Mucosa of stomach (tissue), 1 donor: ENCODE results near the gene DLGAP4.

ENCODE experiments used
- H3K27me3 ChIP-seq: one replicate; pipeline ENCODE4 v1.7.0; 2013; ENCODE audit warnings: mild to moderate bottlenecking, low read length; ENCODE audit not compliant: control insufficient read depth, insufficient read depth
- H3K36me3 ChIP-seq: one replicate; pipeline ENCODE4 v1.7.0; 2013; ENCODE audit warnings: low read length; ENCODE audit not compliant: control insufficient read depth, insufficient read depth
- H3K4me1 ChIP-seq: one replicate; pipeline ENCODE4 v1.7.0; 2013; ENCODE audit warnings: mild to moderate bottlenecking, low read length; ENCODE audit not compliant: control insufficient read depth, insufficient read depth
- H3K4me3 ChIP-seq: one replicate; pipeline ENCODE4 v1.7.0; 2013; ENCODE audit warnings: low read length
- H3K9ac ChIP-seq: one replicate; pipeline ENCODE4 v1.7.0; 2013; ENCODE audit warnings: mild to moderate bottlenecking, low read length, moderate library complexity
- H3K9me3 ChIP-seq: one replicate; pipeline ENCODE4 v1.7.0; 2013; ENCODE audit warnings: mild to moderate bottlenecking, low read length, moderate library complexity; ENCODE audit not compliant: control insufficient read depth
- donor health status: Pancreatic carcinoma.

The DLGAP4 gene

DNA sequence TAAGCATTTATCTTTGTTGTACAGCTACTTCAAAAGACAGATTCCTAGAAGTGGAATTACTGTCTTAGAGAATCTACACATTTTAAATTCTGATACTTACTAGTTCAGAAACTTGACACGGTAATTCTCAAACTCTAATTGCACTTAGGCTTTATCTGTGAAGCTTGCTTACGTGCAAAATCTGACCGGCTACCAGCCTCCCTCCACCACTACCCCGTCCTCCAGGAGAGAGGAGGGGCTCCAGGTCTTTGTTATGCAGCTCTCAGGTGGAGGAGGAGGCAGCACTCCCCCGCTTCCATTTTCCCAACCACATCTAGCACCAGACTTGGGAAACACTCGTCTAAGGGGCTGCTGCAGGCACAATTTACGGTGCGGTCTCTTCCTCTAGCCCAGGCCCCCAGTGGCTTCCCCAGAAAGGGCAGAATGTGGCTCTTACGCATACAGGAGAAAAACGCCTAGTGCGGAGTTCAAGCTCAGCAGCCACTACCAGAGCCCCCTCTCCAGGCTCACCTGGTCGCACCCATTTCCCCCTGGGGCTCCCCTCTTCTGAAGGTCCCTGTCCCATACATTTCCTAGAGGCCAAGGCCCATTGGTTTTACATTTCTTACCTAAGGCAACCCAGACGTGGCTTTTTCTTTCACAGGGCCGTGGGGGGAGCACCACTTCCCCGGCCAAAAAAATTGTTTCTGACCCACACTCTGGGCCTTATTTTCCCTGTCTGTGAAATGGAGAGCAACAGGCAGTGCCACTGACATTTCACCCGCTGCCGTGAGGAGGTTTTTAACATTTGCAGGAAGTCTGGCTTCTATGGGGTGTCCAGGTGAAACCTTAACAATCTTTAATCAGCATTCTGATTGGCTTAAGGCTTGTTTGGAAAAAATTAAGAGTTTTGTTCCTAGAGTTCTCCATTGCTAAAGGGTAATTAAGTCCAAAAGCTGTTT is 265.7 kb downstream of the DLGAP4 start:
- no peak overlapping the region for H3K4me3 ChIP-seq
- H3K9me3 ChIP-seq, result no peaks in the 10 kb centered on the region
- H3K27me3 ChIP-seq, result no peaks in the 10 kb centered on the region
- H3K4me1 ChIP-seq, result peaks cover 15% of the 10 kb centered on the region
- H3K36me3 ChIP-seq, result no peaks in the 10 kb centered on the region
- peak overlapping the region; percentile 70 for H3K9ac ChIP-seq

DNA sequence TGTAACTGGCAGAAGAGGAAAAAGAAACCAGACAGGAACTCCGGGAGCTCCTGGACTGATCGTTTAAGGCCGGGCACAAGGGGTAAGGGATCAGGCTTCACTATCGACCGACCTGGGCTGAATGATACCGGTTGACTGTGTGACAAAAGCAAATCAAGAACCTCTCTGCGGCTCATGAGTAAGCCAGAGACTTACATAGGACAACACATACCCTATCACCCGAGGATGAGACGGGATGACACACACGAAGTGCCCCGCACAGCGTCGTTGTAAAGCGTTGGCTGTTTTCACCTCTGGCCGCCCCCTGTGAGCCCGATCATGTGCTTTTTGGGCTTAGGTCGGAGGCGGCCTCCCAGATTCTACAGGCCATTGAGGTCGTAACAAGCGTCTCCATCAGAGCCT is 266.6 kb downstream of the DLGAP4 start:
- Histone ChIP-seq H3K4me1 (peaks cover 15% of the 10 kb centered on the region), H3K9ac (peak overlapping the region; percentile 70), H3K27me3 (no peaks in the 10 kb centered on the region), H3K4me3 (peak overlapping the region; percentile 18), H3K36me3 (no peaks in the 10 kb centered on the region), H3K9me3 (no peaks in the 10 kb centered on the region)

DNA sequence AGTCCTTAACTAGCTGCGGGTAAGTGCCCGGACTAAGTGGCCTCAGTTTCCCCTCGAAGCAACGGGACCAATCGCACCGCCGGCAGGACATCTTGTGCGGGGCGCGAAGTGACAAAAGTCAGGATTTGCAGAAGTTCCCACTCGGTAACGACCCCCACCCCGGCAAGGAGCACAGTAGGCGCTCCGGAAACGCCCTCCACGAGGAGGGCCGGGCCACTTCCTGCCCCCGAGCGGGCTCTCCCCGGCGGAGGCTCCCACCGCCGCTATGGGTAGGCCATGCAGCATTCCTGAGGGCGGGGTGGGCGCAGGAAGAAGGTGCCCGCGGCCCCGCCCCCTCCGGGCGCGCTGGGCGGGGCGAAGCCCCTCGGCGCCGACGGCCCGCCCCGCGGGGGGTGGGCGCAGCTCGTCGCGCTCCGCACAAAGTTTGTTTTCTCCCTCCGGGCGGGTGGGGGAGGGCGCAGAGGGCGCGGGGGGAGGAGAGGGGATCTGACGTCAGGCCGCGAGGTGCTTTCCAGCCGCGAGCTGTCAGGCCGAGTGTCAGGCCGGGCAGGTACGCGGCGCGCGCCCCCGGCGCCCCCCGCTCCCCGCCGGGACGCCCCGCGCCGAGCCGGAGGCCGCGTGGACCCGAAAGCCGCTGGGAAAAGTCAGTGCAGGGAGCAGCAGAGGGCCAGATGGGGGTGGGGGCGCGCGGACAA is 267.1 kb downstream of the DLGAP4 start, which contains the start of gene TGIF2:
Gene TGIF2 (plus strand): TSS at position 495 of the 695 bp plus-strand sequence. CDS start 5,178 bp downstream, outside the sequence.
- Histone ChIP-seq H3K9ac (peak within 1 kb of the TSS; percentile 78), H3K4me1 (peaks cover 15% of the 10 kb centered on the region), H3K4me3 (peak within 1 kb of the TSS; percentile 56), H3K27me3 (no peaks in the 10 kb centered on the region), H3K36me3 (no peaks in the 10 kb centered on the region), H3K9me3 (no peaks in the 10 kb centered on the region)

DNA sequence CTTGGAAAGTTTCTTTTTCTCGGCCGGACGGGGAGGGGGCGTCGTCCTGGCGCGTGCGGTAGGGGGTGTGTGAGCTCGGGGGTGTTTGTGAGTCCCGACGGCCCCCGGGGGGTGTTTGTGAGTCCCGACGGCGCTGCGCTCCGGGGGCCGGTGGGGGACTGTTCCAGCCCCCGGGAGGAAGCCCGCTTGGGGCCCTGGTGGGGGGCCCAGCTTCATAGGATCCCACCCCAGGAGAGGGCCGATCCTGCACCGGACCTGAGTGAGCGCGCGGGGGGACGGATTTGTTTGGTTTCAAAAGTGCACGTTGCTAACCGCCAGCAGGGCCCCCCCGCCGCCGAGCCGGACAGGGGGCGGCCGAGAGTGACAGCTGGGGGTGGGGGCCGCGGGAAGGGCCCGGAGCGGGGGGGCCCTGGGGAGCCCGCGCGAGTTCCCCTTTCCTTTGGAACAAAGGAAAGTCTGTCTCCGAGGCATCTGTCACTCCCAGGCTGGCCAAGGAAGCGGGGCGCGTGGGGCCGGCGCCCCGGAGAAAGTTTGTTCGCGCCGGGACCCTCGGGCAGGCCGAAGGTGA is 267.7 kb downstream of the DLGAP4 start:
- no peaks in the 10 kb centered on the region for H3K36me3 ChIP-seq
- H3K9ac ChIP-seq, result peak overlapping the region; percentile 78
- peak overlapping the region; percentile 56 for H3K4me3 ChIP-seq

DNA sequence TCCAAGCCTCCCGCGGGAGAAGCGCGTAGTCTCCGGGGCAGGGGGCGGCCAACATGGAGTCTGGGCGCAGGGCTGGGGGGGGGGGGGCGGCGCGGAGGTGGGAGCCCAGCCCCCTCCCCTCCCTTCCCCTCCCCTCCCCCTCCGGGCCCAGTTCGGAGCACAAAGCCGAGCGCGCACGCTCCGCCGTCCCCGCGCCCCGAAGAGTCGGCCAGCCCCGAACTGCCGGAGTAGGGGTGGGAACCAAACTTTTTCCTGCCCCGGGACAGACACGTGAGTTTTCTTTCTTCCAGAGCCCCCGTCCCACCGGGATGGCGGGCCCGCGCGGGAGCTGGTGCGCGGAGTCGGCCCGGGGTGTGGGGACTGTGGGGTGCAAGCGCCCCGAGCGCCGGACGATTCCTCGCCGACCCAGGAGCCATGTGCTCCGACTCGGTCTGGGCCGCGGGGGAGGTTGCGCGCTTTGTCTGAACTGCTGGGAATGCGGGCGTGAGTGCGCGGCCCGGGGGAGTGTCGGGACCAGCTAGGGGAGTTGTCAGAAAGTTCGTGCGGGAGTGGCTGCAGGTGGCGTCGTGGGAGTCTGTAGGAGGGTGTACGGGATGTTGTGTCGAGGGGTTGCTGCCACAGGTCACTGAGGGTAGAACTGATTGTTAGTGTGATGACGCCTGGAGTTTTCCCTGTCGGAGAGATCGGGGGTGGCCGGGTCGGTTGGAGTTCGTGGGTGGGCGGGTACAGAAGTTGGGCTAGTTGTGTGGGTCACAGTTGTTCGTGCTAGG is 268.4 kb downstream of the DLGAP4 start:
- no peaks in the 10 kb centered on the region for H3K9me3 ChIP-seq
- H3K4me3 ChIP-seq, result no peak overlapping the region
- H3K4me1 ChIP-seq, result peaks cover 15% of the 10 kb centered on the region
- no peaks in the 10 kb centered on the region for H3K27me3 ChIP-seq
- peak overlapping the region; percentile 78 for H3K9ac ChIP-seq
- H3K36me3 ChIP-seq, result no peaks in the 10 kb centered on the region

More for the DNA sequence above, 267.7 kb downstream of the DLGAP4 start:
- H3K4me1 ChIP-seq, result peaks cover 15% of the 10 kb centered on the region
- H3K27me3 ChIP-seq, result no peaks in the 10 kb centered on the region
- no peaks in the 10 kb centered on the region for H3K9me3 ChIP-seq

DNA sequence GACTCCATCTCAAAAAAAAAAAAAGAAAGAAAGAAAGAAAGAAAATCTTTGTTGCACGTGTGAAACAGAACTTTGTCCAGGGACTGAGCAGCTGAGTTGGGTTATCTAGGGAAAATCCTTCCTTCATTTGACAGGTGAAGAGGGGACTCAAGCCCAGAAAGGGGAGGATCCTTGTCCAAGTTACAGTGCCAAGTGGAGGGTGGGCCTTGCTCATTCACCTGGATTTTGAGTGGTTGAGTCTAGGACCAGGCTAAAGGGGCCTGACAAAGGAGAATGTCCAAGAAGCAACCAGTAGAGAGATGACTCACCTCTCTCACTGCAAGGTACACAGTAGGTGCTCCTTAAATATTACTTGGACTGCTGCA is 269.9 kb downstream of the DLGAP4 start:
- Histone ChIP-seq H3K4me3 (no peak overlapping the region), H3K4me1 (peaks cover 15% of the 10 kb centered on the region), H3K9me3 (no peaks in the 10 kb centered on the region), H3K36me3 (no peaks in the 10 kb centered on the region), H3K27me3 (no peaks in the 10 kb centered on the region), H3K9ac (no peak overlapping the region)
